ENCODE measurements around the gene ASCC1. TPM values are rescaled to one million over a fixed set of nuclear protein-coding genes. Genes with fewer than 3 reads are reported as not detected.

ASCC1 gene
- total RNA-seq, 1 donor = 41.0 TPM

GRCh38 chr10:72184156-72184555, 31.9 kb downstream of the ASCC1 start:
- no peak for DNase-seq (ENCODE audit: low read depth)
- no peak overlapping the region for H3K4me3 ChIP-seq (ENCODE audit: low read depth, low read length)
- no peak for TF ChIP-seq CTCF (IDR thresholded peaks at IDR 0.05; ENCODE audit: insufficient read depth, low read depth, low read length)

GRCh38 chr10:72177454-72177853, 38.6 kb downstream of the ASCC1 start:
- no peak overlapping the region for H3K4me3 ChIP-seq (ENCODE audit: low read depth, low read length)
- TF ChIP-seq CTCF (IDR thresholded peaks at IDR 0.05; ENCODE audit: insufficient read depth, low read depth, low read length) = no peak
- no peak for DNase-seq (ENCODE audit: low read depth)

- TF ChIP-seq CTCF (IDR thresholded peaks at IDR 0.05; ENCODE audit: insufficient read depth, low read depth, low read length) = no peak
- no peak for DNase-seq (ENCODE audit: low read depth)
- no peak overlapping the region for H3K4me3 ChIP-seq (ENCODE audit: low read depth, low read length)
These were observed 39.4 kb downstream of the ASCC1 start for GRCh38 chr10:72176701-72177100.

- DNase-seq (ENCODE audit: low read depth) = peak; percentile 28
- no peak for TF ChIP-seq CTCF (IDR thresholded peaks at IDR 0.05; ENCODE audit: insufficient read depth, low read depth, low read length)
- no peak overlapping the region for H3K4me3 ChIP-seq (ENCODE audit: low read depth, low read length)
These were observed 40.9 kb downstream of the ASCC1 start for GRCh38 chr10:72175149-72175548.

- H3K4me3 ChIP-seq (ENCODE audit: low read depth, low read length) = no peak overlapping the region
- TF ChIP-seq CTCF (IDR thresholded peaks at IDR 0.05; ENCODE audit: insufficient read depth, low read depth, low read length) = no peak
- DNase-seq (ENCODE audit: low read depth) = no peak
These were observed 41.8 kb downstream of the ASCC1 start for GRCh38 chr10:72174297-72174662.

- no peak for TF ChIP-seq CTCF (IDR thresholded peaks at IDR 0.05; ENCODE audit: insufficient read depth, low read depth, low read length)
- H3K4me3 ChIP-seq (ENCODE audit: low read depth, low read length) = no peak overlapping the region
- peak; percentile 46 for DNase-seq (ENCODE audit: low read depth)
These were observed 42.3 kb downstream of the ASCC1 start for GRCh38 chr10:72173619-72174296.

GRCh38 chr10:72173262-72173618, 42.8 kb downstream of the ASCC1 start:
- no peak for TF ChIP-seq CTCF (IDR thresholded peaks at IDR 0.05; ENCODE audit: insufficient read depth, low read depth, low read length)
- H3K4me3 ChIP-seq (ENCODE audit: low read depth, low read length) = no peak overlapping the region

More at GRCh38 chr10:72173262-72173618, 42.8 kb downstream of the ASCC1 start:
- no peak for DNase-seq (ENCODE audit: low read depth)

Measured in fibroblast of villous mesenchyme (primary cell).